Esophagus squamous epithelium (tissue), 5 donors: ENCODE results near the gene TGM5. TPM values are rescaled to one million over a fixed set of nuclear protein-coding genes. Genes with fewer than 3 reads are reported as not detected.
"Not testable (repeated sequence)": the region's sequence is repeated elsewhere in the genome, so short reads cannot be mapped to it uniquely, and the experiment has no call there.

Source experiments
- DNase-seq: peaks from one replicate; lab custom pipeline; 2025; lab: John Stamatoyannopoulos, UW
- H3K27ac ChIP-seq, 4 donors: fragments of 200-600 bp; sonication (generic); one replicate each; pipeline ENCODE4 v1.5.1; 2016 to 2019; ENCODE audit warnings: mild to moderate bottlenecking in 1 of 4
- H3K27me3 ChIP-seq, 4 donors: fragments of 200-600 bp; sonication (generic); 1 replicate in 3 of 4; 2 replicates in 1 of 4; pipeline versions ENCODE4 v1.5.1 to v1.6.0; 2017 to 2021; ENCODE audit warnings: antibody characterized with exemption in 1 of 4
- H3K36me3 ChIP-seq, 3 donors: fragments of 200-600 bp; sonication (generic); one replicate each; pipeline ENCODE4 v1.5.1; 2016 to 2019
- H3K4me1 ChIP-seq, 3 donors: fragments of 200-600 bp; sonication (generic); one replicate each; pipeline ENCODE4 v1.5.1; 2017 to 2019
- H3K4me3 ChIP-seq, 4 donors: fragments of 200-600 bp; sonication (generic); 1 replicate in 3 of 4; 2 replicates in 1 of 4; pipeline ENCODE4 v1.5.1; 2016 to 2019; ENCODE audit warnings: mild to moderate bottlenecking in 2 of 4, moderate library complexity in 1 of 4
- H3K9me3 ChIP-seq, 3 donors: fragments of 200-600 bp; sonication (generic); one replicate each; pipeline ENCODE4 v1.5.1; 2016 to 2019
- POLR2A ChIP-seq, 4 donors: fragments of 450-650 bp; IDR thresholded peaks; one replicate each; pipeline ENCODE4 v1.6.1; 2017; ENCODE audit warnings: antibody characterized with exemption in 4 of 4, mild to moderate bottlenecking in 4 of 4, moderate library complexity in 3 of 4
- WGBS, 2 donors: methylation state at CpG; one replicate each; pipeline ENCODE4 v1.1.5; 2018; 5-methylcytosine and 5-hydroxymethylcytosine counted together
- intact Hi-C: fragments of 100-400 bp; cut with DNase I; formaldehyde crosslinking; loops from one replicate; pipeline ENCODE4 v1.15.0; 2022
- total RNA-seq, 4 donors: library from RNA; depleted of rRNA; stranded (reverse); fragments of >200 nt; gene quantifications; one replicate each; pipeline ENCODE4 v1.1.0, GENCODE V29; 2016
- TF ChIP-seq, protein P1 (sequence below), 6 experiments: fragments of 450-650 bp in 4 of 6; fragments of 200-600 bp in 2 of 6; sonication (generic) in 2 of 6; IDR thresholded peaks; one replicate each; pipeline ENCODE4 v1.5.1; 2016 to 2019; ENCODE audit warnings: antibody characterized with exemption in 6 of 6, mild to moderate bottlenecking in 4 of 6, moderate library complexity in 4 of 6
- donor health status: DM: yes; HTN: yes; CAD: no.

Gene TGM5
- total RNA-seq, 4 donors from 2014 or later: 6.7 to 36.1 (median 15.6) TPM

DNA sequence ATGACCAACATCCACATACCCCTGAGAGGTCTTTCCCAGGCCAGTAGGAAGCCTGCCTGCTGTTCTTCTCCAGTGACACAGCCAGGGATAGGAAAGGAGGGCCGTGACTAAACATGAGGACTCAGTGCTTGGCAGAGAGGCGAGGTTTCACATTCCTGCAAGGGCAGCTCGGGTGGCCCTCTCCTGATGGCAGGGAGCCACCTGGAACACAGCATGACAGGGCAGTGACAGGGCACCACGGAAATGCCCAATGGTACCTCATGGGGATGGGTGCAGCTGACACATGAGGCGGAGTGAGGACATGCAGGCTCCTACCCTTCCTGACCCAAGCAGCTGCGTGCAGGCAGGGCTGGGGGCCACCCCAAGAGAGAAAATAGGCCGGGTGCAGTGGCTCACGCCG is 7.4 kb upstream of the TGM5 start:
- peaks cover 0 to 28% (median 0%) of the 10 kb centered on the region in 3 donors for H3K4me1 ChIP-seq
- intact Hi-C loops: no loop called here
- no peak for DNase-seq
- peak overlapping the region in 2 of 4 donors; percentile 42 to 50 for H3K27ac ChIP-seq
- no peak overlapping the region for H3K4me3 ChIP-seq
- peaks cover 0 to 34% (median 0%) of the 10 kb centered on the region in 4 donors for H3K27me3 ChIP-seq
- H3K36me3 ChIP-seq: no peaks in the 10 kb centered on the region
- TF ChIP-seq, protein P1, sequence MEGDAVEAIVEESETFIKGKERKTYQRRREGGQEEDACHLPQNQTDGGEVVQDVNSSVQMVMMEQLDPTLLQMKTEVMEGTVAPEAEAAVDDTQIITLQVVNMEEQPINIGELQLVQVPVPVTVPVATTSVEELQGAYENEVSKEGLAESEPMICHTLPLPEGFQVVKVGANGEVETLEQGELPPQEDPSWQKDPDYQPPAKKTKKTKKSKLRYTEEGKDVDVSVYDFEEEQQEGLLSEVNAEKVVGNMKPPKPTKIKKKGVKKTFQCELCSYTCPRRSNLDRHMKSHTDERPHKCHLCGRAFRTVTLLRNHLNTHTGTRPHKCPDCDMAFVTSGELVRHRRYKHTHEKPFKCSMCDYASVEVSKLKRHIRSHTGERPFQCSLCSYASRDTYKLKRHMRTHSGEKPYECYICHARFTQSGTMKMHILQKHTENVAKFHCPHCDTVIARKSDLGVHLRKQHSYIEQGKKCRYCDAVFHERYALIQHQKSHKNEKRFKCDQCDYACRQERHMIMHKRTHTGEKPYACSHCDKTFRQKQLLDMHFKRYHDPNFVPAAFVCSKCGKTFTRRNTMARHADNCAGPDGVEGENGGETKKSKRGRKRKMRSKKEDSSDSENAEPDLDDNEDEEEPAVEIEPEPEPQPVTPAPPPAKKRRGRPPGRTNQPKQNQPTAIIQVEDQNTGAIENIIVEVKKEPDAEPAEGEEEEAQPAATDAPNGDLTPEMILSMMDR (IDR thresholded peaks at IDR 0.05): no peak
- TF ChIP-seq POLR2A (IDR thresholded peaks at IDR 0.05): no peak
- peaks cover 0 to 5% (median 0%) of the 10 kb centered on the region in 3 donors for H3K9me3 ChIP-seq
- WGBS, 2 donors: 50 to 66% methylated on average over 6 to 7 of the region's 9 CpGs

DNA sequence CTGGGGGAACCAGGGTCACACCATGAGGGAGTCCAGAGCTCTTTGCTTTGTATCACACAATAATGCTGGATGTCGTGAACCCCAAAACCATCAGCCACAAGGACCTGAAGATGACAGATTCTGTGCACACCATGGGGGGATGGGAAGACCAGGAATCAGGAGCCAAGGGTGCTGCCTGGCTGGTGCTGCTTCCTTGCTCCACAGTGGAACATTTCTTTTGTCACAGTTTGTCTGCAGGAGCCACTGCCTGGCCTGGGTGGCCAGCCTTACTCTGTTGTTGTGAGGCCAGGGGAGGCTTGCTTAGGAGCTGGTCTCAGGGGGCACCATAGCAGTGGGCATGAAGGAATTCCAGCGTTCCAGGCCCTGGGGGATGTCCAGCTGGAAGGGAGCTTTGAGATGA is 6.5 kb upstream of the TGM5 start:
- intact Hi-C loops: no loop called here
- WGBS, 2 donors: 67 to 75% methylated on average over 2 of the region's 2 CpGs
- no peak for DNase-seq
- TF ChIP-seq, protein P1 (IDR thresholded peaks at IDR 0.05): no peak
- TF ChIP-seq POLR2A (IDR thresholded peaks at IDR 0.05): no peak
- Histone ChIP-seq H3K27ac (peak overlapping the region in 2 of 4 donors; percentile 35 to 50), H3K9me3 (peaks cover 0 to 5% (median 0%) of the 10 kb centered on the region in 3 donors), H3K36me3 (no peaks in the 10 kb centered on the region), H3K27me3 (peaks cover 0 to 39% (median 0%) of the 10 kb centered on the region in 4 donors), H3K4me3 (no peak overlapping the region), H3K4me1 (peaks cover 0 to 37% (median 0%) of the 10 kb centered on the region in 3 donors)

DNA sequence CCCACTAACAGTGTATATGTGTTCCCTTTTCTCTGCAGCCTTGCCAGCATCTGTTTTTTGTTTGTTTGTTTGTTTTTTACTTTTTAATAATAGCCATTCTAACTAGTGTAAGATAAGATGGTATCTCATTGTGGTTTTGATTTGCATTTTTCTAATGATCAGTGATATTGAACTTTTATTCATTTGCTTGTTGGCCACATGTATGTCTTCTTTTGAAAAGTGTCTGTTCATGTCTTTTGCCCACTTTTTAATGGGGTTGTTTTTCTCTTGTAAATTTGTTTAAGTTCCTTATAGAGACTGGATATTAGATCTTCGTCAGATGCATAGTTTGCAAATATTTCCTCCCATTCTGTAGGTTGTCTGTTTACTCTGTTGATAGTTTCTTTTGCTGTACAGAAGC is 5.2 kb upstream of the TGM5 start:
- H3K27ac ChIP-seq, intact Hi-C loops, DNase-seq, H3K9me3 ChIP-seq, H3K36me3 ChIP-seq, H3K4me3 ChIP-seq: not testable (repeated sequence)
- 80 to 91% methylated on average over 1 of the region's 1 CpG for WGBS, 2 donors
- Histone ChIP-seq H3K4me1 (peaks cover 0 to 40% (median 5%) of the 10 kb centered on the region in 3 donors), H3K27me3 (peaks cover 0 to 33% (median 0%) of the 10 kb centered on the region in 4 donors)

DNA sequence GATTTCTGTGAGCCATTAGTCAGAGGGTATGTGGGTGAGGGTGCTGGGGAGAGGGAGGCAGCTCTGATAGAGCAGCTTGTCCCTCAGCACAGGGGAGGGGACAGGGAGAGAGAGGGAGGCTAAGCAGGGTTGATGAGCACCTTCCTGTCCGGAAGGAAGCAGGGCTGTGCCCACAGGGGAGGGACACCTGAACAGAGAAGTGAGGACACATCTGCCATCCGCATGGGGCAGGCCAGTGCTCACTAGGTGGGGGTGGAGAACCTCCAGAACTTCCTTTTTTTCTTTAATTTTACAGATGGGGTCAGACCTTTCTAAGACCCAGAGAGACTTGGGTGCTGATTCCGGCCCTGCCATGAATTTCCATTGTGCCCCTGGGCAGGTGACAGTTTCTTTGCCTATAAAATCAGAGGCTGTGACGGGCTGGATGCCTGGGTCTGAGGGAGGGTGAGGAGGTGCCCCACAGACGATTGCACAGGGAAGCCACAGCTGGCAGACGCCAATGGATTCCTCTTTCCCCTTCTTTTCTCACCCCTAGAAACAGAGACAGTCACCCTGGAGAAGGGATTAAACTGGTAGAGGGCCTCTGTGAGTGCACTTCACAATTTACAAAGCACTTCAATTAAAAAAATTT is 4.1 kb upstream of the TGM5 start:
- no peaks in the 10 kb centered on the region for H3K36me3 ChIP-seq
- WGBS, 2 donors: 59% methylated on average over 6 of the region's 6 CpGs
- intact Hi-C loops: no loop called here
- no peak for TF ChIP-seq POLR2A (IDR thresholded peaks at IDR 0.05)
- TF ChIP-seq, protein P1 (IDR thresholded peaks at IDR 0.05): no peak
- peak overlapping the region in 3 of 4 donors; percentile 17 to 73 (median 59) for H3K27ac ChIP-seq
- H3K4me1 ChIP-seq: peaks cover 0 to 47% (median 5%) of the 10 kb centered on the region in 3 donors
- no peak overlapping the region for H3K4me3 ChIP-seq
- DNase-seq: no peak
- peaks cover 0 to 31% (median 0%) of the 10 kb centered on the region in 4 donors for H3K27me3 ChIP-seq
- peaks cover 0 to 5% (median 0%) of the 10 kb centered on the region in 3 donors for H3K9me3 ChIP-seq

DNA sequence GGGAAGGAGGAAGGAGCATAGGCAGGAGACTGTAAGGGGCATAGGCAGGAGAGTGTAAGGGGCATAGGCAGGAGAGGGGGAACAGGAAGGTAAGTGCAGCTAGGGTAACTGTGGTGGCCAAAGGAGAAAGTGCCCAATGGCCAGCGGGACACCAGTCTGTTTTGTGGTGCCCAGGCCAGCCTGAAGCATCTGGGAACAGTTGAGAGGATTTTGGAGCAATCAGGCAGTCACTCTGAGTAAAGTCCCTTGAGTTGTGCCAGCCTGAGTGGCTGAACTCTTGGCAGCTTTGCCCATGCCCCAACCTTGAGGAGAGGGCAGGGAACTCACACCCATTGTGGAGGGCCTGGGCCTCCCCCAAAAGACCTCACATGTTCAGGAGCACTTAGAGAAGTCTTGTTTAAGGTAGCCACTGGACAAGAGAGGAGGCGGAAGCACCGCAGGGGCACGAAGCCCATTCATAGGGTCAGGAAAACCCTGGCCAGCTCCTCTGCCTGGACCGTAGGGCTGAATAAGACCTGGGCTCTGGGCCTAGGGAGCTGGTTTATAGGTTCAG is 3.5 kb upstream of the TGM5 start:
- DNase-seq: no peak
- Histone ChIP-seq H3K27me3 (peaks cover 0 to 31% (median 0%) of the 10 kb centered on the region in 4 donors), H3K27ac (peak overlapping the region in 3 of 4 donors; percentile 17 to 73 (median 59)), H3K4me3 (no peak overlapping the region), H3K9me3 (peaks cover 0 to 5% (median 0%) of the 10 kb centered on the region in 3 donors), H3K36me3 (no peaks in the 10 kb centered on the region), H3K4me1 (peaks cover 0 to 47% (median 5%) of the 10 kb centered on the region in 3 donors)
- intact Hi-C loops: no loop called here
- 74 to 93% methylated on average over 1 to 3 of the region's 5 CpGs for WGBS, 2 donors
- TF ChIP-seq, protein P1 (IDR thresholded peaks at IDR 0.05): no peak
- TF ChIP-seq POLR2A (IDR thresholded peaks at IDR 0.05): no peak
